Measurements from ENCODE around the gene FBN1. TPM values are rescaled to one million over a fixed set of nuclear protein-coding genes. Genes with fewer than 3 reads are reported as not detected.

FBN1 gene
- total RNA-seq, 1 donor from 2014 or later = 102 TPM

GRCh38 chr15:48579945-48580671, 65.4 kb downstream of the FBN1 start:
- Histone ChIP-seq H3K27ac (no peak overlapping the region), H3K4me3 (no peak overlapping the region), H3K36me3 (no peaks in the 10 kb centered on the region)

GRCh38 chr15:48578965-48579364, 66.5 kb downstream of the FBN1 start:
- Histone ChIP-seq H3K4me1 (peaks cover 23% of the 10 kb centered on the region), H3K36me3 (no peaks in the 10 kb centered on the region), H3K27ac (no peak overlapping the region), H3K27me3 (no peaks in the 10 kb centered on the region), H3K9me3 (no peaks in the 10 kb centered on the region), H3K4me3 (no peak overlapping the region)
- no peak for DNase-seq (ENCODE audit: extremely low spot score in 2 of 2)
- TF ChIP-seq POLR2AphosphoS5 (IDR thresholded peaks at IDR 0.05; ENCODE audit: insufficient read depth in 1 of 2, low read depth in 1 of 2) (no peak), POLR2A (IDR thresholded peaks at IDR 0.05) (no peak), CTCF (IDR thresholded peaks at IDR 0.05) (no peak)
- intact Hi-C loops (cut with DNase I) = no loop called here

More at GRCh38 chr15:48579945-48580671, 65.4 kb downstream of the FBN1 start:
- DNase-seq (ENCODE audit: extremely low spot score in 2 of 2) = no peak
- no peaks in the 10 kb centered on the region for H3K27me3 ChIP-seq
- TF ChIP-seq CTCF (IDR thresholded peaks at IDR 0.05) = no peak
- TF ChIP-seq POLR2AphosphoS5 (IDR thresholded peaks at IDR 0.05; ENCODE audit: insufficient read depth in 1 of 2, low read depth in 1 of 2) = no peak
- no peak for TF ChIP-seq POLR2A (IDR thresholded peaks at IDR 0.05)
- intact Hi-C loops (cut with DNase I) = no loop called here
- H3K4me1 ChIP-seq = peaks cover 23% of the 10 kb centered on the region
- H3K9me3 ChIP-seq = no peaks in the 10 kb centered on the region

GRCh38 chr15:48577469-48577868, 68.0 kb downstream of the FBN1 start:
- H3K4me1 ChIP-seq = peaks cover 14% of the 10 kb centered on the region
- intact Hi-C loops (cut with DNase I) = no loop called here
- no peak for TF ChIP-seq POLR2AphosphoS5 (IDR thresholded peaks at IDR 0.05; ENCODE audit: insufficient read depth in 1 of 2, low read depth in 1 of 2)
- no peak for TF ChIP-seq CTCF (IDR thresholded peaks at IDR 0.05)
- no peak for TF ChIP-seq POLR2A (IDR thresholded peaks at IDR 0.05)
- DNase-seq (ENCODE audit: extremely low spot score in 2 of 2) = no peak
- no peaks in the 10 kb centered on the region for H3K27me3 ChIP-seq
- no peak overlapping the region for H3K4me3 ChIP-seq
- no peaks in the 10 kb centered on the region for H3K36me3 ChIP-seq
- no peaks in the 10 kb centered on the region for H3K9me3 ChIP-seq
- no peak overlapping the region for H3K27ac ChIP-seq

- H3K9me3 ChIP-seq = no peaks in the 10 kb centered on the region
- no peak overlapping the region for H3K4me3 ChIP-seq
- H3K36me3 ChIP-seq = no peaks in the 10 kb centered on the region
- intact Hi-C loops (cut with DNase I) = no loop called here
- H3K4me1 ChIP-seq = peaks cover 16% of the 10 kb centered on the region
- no peak overlapping the region for H3K27ac ChIP-seq
- no peaks in the 10 kb centered on the region for H3K27me3 ChIP-seq
- TF ChIP-seq POLR2AphosphoS5 (IDR thresholded peaks at IDR 0.05; ENCODE audit: insufficient read depth in 1 of 2, low read depth in 1 of 2) = no peak
- no peak for TF ChIP-seq CTCF (IDR thresholded peaks at IDR 0.05)
- TF ChIP-seq POLR2A (IDR thresholded peaks at IDR 0.05) = no peak
- DNase-seq (ENCODE audit: extremely low spot score in 2 of 2) = no peak
Observed at GRCh38 chr15:48574187-48574586, 71.3 kb downstream of the FBN1 start.

- Histone ChIP-seq H3K4me3 (no peak overlapping the region), H3K9me3 (no peaks in the 10 kb centered on the region), H3K36me3 (no peaks in the 10 kb centered on the region), H3K4me1 (peaks cover 16% of the 10 kb centered on the region), H3K27me3 (no peaks in the 10 kb centered on the region), H3K27ac (no peak overlapping the region)
- TF ChIP-seq CTCF (IDR thresholded peaks at IDR 0.05) (no peak), POLR2AphosphoS5 (IDR thresholded peaks at IDR 0.05; ENCODE audit: insufficient read depth in 1 of 2, low read depth in 1 of 2) (no peak), POLR2A (IDR thresholded peaks at IDR 0.05) (no peak)
- DNase-seq (ENCODE audit: extremely low spot score in 2 of 2) = no peak
- intact Hi-C loops (cut with DNase I) = no loop called here
Observed at GRCh38 chr15:48573780-48574179, 71.7 kb downstream of the FBN1 start.

Measured in vagina (tissue), 2 donors.